Activated CD8-positive, alpha-beta memory T cell treated with anti-CD3 and anti-CD28 coated beads, Interleukin-2, amount 50 U/mL, for 48 hours (primary cell): ENCODE data around the gene STON2.
"Not testable (repeated sequence)": the region's sequence is repeated elsewhere in the genome, so short reads cannot be mapped to it uniquely, and the experiment has no call there.

Experiments
- DNase-seq: peaks from one replicate; pipeline ENCODE4 v3.0.0-alpha.2; 2020

Gene STON2

GRCh38 chr14:81416194-81416952 lies 16.2 kb upstream of the STON2 start:
- no peak for DNase-seq

DNA sequence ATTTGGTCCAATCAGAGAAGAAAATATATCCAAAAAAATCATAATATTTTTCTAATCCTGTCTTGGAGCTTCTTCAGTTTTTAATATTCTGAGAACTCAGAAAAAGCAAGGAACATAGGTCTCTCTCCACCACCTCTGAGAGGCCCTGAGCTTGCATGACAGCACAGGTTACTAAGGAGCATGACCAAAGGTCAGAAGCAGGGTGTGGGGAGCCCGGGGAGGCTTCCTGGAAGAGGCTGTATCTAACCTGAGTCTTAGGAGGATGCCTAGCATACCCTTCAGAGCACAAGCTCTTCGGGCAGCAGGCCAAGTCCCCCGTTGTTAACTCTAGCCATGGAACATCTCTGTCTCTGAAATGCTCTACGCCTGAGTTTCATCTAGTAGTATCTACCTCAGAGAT lies 15.7 kb upstream of the STON2 start:
- DNase-seq, result no peak

GRCh38 chr14:81414123-81414522 lies 14.0 kb upstream of the STON2 start:
- no peak for DNase-seq

GRCh38 chr14:81412779-81413178 lies 12.7 kb upstream of the STON2 start:
- no peak for DNase-seq

GRCh38 chr14:81408595-81408994 lies 8.5 kb upstream of the STON2 start:
- no peak for DNase-seq

DNA sequence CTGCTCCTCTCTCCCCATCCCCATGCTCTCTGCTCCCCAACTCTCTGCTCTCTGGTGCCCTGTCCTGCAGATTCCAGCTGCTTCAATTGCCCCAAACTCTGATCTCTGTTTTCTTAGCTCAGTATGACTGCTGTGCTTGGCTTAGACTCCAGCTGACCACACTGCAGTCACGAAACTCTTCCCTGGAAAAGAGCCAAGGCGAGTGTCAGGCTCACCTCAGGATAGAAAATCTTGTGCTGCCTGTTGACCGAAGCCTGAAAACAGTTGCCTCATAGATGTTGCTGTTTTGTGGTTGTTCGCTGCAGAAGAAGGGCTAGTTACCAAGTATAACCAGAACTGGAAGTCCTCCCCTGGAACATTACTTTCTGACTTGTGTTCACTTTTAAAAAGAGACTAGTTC lies 6.7 kb upstream of the STON2 start:
- no peak for DNase-seq

DNA sequence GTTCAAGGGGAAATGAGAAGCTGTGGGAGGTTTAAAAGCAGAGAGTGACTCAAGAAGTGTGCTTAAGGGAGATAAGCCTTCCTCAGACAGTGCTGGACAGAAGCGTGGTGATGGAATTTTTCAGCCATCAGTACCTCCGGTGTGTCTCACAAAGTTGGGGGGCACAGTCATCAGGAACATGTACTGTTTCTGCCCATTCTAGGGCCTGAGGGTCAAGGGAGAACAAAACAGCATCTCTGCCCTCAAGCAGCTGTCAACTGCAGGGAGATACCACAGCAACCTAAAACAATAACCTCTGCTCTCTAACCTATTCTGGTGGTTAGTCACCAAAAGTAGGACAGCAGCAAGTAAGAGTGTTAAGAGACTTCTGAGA lies 2.0 kb upstream of the STON2 start:
- no peak for DNase-seq

GRCh38 chr14:81401420-81402122 lies 1.4 kb upstream of the STON2 start:
- no peak for DNase-seq

GRCh38 chr14:81400852-81401251 lies 728 bp upstream of the STON2 start:
- peak; percentile 57 for DNase-seq

- no peak for DNase-seq
Observed at GRCh38 chr14:81398196-81398891, 1.8 kb downstream of the STON2 start.

- DNase-seq, result no peak
Observed at GRCh38 chr14:81396113-81396512, 4.0 kb downstream of the STON2 start.

- DNase-seq, result no peak
Observed at GRCh38 chr14:81394739-81395138, 5.4 kb downstream of the STON2 start.

DNA sequence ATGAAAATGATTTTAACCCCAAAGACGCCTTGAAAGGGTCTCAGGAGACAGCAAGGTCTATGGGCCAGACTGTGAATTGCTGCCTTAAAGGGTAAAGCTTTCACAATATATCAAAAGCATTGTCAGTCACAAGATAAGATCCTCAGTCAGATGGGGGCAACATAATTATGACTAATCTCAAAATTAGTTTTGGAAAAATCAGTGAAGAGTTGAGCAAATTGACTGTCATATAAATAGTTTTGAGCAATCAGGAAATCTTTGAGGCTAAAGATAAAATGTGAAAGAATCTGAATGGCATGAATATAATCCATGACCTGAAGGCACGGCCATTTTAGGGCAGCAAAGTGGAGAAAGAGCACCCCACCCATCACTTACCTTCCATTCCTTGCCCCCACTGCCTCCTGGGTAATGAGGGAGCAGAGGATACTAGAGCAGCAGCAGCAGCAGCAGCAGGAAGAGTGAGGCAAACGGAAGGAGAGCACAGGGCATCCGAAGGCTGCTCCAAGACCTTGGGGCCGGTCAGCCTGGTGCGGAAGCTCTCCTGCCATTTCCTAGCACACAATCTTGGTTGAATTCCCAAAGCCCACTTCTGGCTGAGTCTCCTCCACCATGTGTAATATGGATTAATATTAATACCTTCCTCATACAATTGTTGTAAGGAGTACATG lies 7.0 kb downstream of the STON2 start:
- no peak for DNase-seq

DNA sequence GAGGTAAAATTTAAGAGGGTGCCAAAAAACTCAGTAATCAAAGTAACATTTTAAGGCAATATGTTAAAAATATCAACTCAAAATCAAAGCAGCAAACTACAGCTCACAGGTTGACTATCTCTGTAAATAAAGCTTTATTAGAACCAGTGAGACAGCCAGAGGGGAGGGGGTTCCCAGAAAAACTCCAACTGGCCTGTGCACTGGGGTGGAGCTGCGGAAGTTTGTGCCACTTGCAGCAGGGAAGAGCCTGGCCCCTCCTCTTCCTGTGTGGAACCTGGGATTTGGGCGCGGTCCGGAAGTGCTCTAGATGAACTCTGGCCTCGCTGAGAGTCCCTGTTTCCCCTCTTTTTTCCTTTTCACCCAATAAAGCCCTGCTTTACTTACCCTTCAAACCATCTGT lies 8.1 kb downstream of the STON2 start:
- DNase-seq, result no peak

- no peak for DNase-seq
Observed at GRCh38 chr14:81390696-81391095, 9.4 kb downstream of the STON2 start.

GRCh38 chr14:81388336-81388735 lies 11.8 kb downstream of the STON2 start:
- no peak for DNase-seq

DNA sequence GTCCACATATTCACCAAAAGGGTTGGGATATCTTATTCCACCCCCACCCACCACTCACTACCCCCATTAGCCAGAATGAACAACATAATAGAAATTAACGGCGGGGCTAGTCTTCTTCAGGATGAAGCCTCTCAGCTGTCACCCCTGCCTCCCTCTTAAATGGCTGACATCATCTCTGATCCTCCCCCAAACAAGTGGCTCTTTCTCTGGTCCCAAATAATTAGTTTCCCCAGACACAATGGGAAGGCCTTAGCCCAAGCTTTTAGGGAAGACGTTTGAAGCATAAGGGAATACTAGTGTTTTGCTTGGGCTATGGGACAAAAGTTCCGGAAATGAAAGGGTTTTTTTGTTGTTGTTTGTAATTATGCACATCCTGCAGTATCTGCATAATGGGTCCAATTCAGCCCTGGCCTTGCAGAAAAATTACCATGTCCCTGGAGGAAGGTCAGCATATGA lies 13.8 kb downstream of the STON2 start:
- no peak for DNase-seq

GRCh38 chr14:81385886-81386285 lies 14.2 kb downstream of the STON2 start:
- DNase-seq, result no peak

DNA sequence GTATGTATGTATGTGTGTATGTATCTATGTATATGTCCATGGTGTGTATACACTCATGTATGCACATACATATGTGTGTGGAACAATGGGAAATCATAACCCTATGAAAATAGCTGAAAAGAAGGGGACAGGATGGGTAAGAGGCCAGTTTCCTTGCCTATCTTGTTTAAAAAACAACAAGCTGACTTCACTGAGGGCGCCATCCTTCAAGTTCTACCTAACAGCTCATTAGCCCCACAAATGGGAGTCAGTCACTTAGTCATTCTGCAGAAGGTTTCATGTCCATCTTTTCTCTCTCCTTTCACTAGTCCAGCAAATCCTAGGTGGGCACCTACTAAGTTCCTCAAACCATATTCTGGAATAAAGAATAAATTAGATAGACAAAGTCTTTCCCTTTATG lies 14.7 kb downstream of the STON2 start:
- DNase-seq, result no peak

DNA sequence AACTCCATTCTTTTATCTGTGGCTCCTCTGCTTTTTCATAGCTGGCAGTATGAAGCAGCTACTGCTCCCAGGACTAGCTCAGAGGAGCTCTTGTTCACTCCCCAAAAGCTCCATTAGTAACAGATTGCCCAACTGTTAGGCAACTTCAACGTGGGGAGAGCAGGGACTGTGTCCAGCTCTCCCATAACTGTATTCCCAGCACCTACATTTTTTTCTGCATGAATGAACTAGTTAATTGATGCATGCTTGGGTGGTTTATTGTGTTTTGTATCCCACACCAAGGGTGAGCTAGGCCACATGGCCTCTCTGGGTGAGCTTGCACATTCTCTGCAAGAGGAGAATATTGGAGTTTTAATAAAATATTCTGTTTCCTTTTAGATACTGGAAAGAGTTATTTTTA lies 15.2 kb downstream of the STON2 start:
- DNase-seq, result no peak

GRCh38 chr14:81382517-81383225 lies 17.5 kb downstream of the STON2 start:
- no peak for DNase-seq

- DNase-seq, result not testable (repeated sequence)
Observed at GRCh38 chr14:81380009-81380408, 20.1 kb downstream of the STON2 start.

DNA sequence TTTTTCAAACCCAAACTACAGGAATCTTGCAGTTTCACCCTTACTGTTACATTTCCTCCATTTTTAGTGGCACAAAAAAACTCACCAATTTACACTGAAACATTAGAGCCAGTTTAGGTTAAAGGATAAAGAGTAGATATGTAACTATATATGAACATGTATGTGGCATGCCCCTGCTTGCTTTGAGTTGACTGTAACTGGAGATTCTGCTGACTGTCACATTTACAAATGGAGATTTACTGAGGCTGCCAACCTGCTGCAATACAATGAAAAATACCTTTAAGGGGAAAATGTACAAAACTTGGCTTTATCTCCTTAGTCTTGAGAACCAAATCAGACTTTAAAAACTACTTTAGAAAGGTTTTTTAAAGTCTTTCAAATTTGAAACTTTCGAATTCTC lies 28.3 kb downstream of the STON2 start:
- no peak for DNase-seq
